ENCODE data around the gene ERICH4. TPM values are rescaled to one million over a fixed set of nuclear protein-coding genes. Genes with fewer than 3 reads are reported as not detected.

The ERICH4 gene
- total and polyA plus RNA-seq, 2 donors (not counting 1 experiment from before 2014, with no cell fraction given), result not detected

DNA sequence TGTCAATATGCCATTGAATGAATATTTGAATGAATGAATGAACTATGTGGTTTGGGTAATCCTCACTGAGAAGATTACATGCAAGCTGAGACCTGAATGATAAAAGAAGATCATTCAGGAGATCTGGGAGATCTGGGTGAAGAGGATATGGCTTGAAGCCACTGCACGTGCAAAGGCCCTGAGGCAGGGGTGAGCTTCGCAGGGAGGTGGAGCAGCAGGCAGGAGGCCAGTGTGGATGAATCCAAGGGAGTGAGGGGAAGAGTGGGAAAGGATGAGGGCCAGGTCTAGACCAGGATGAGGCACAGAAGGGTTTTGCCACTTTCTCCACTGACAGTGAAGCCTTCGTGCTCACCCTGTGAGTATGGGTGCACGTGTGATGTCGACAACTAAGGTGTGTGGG lies 49.9 kb downstream of the ERICH4 start:
- Histone ChIP-seq H3K4me1 (ENCODE audit: control insufficient read depth in 2 of 2, insufficient read depth in 2 of 2, low read length in 2 of 2) (peaks cover 0 to 7% of the 10 kb centered on the region in 2 donors), H3K9me3 (ENCODE audit: control extremely low read depth in 1 of 3, control insufficient read depth in 2 of 3, insufficient read depth in 1 of 3, low read length in 2 of 3) (peaks cover 0 to 3% (median 0%) of the 10 kb centered on the region in 3 donors), H3K27ac (ENCODE audit: low read length in 2 of 2) (no peak overlapping the region), H3K79me2 (ENCODE audit: control insufficient read depth, insufficient read depth, low read length) (no peaks in the 10 kb centered on the region), H3K4me2 (replicated peaks; ENCODE audit: low read depth, low read length, poor library complexity, severe bottlenecking) (no peak overlapping the region), H3K36me3 (replicated peaks in 1 of 2; ENCODE audit: control extremely low read depth in 1 of 2, control insufficient read depth in 1 of 2, extremely low read depth in 1 of 2, insufficient read depth in 2 of 2, low read length in 1 of 2) (no peaks in the 10 kb centered on the region), H3K9ac (ENCODE audit: low read length) (no peak overlapping the region), H4K20me1 (ENCODE audit: control insufficient read depth, insufficient read depth, low read length, poor library complexity, severe bottlenecking) (no peaks in the 10 kb centered on the region), H3K27me3 (replicated peaks in 1 of 4; ENCODE audit: control extremely low read depth in 1 of 4, control insufficient read depth in 3 of 4, insufficient read depth in 4 of 4, low read length in 3 of 4) (peaks cover 0 to 3% (median 0%) of the 10 kb centered on the region in 4 experiments), H2AFZ (ENCODE audit: insufficient read depth, low read depth, low read length, poor library complexity, severe bottlenecking) (no peak overlapping the region), H3K4me3 (ENCODE audit: control extremely low read depth in 1 of 5, extremely low read depth in 1 of 5, insufficient read depth in 1 of 5, low read depth in 2 of 5, low read length in 4 of 5) (no peak overlapping the region)
- ATAC-seq (ENCODE audit: low read depth) (no peak), DNase-seq (no peak)
- no peak overlapping the region for H3K4me3 Mint-ChIP-seq
- 91% methylated on average over 2 of the region's 5 CpGs for WGBS (ENCODE audit: insufficient coverage)
- H3K4me1 Mint-ChIP-seq, result peaks cover 6% of the 10 kb centered on the region
- CTCF ChIA-PET, result no interaction called here
- peaks cover 2% of the 10 kb centered on the region for H3K9me3 Mint-ChIP-seq (ENCODE audit: insufficient read depth)
- POLR2A ChIA-PET, result no interaction called here
- intact Hi-C loops (cut with micrococcal nuclease), result no loop called here
- no peak for TF ChIP-seq EZH2 (IDR thresholded peaks at IDR 0.05; ENCODE audit: borderline replicate concordance, insufficient read depth, low read depth, low read length, poor library complexity, severe bottlenecking)
- TF ChIP-seq, protein P1, sequence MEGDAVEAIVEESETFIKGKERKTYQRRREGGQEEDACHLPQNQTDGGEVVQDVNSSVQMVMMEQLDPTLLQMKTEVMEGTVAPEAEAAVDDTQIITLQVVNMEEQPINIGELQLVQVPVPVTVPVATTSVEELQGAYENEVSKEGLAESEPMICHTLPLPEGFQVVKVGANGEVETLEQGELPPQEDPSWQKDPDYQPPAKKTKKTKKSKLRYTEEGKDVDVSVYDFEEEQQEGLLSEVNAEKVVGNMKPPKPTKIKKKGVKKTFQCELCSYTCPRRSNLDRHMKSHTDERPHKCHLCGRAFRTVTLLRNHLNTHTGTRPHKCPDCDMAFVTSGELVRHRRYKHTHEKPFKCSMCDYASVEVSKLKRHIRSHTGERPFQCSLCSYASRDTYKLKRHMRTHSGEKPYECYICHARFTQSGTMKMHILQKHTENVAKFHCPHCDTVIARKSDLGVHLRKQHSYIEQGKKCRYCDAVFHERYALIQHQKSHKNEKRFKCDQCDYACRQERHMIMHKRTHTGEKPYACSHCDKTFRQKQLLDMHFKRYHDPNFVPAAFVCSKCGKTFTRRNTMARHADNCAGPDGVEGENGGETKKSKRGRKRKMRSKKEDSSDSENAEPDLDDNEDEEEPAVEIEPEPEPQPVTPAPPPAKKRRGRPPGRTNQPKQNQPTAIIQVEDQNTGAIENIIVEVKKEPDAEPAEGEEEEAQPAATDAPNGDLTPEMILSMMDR (IDR thresholded peaks at IDR 0.05), result no peak
- H3K27ac Mint-ChIP-seq, result no peak overlapping the region
- H3K27me3 Mint-ChIP-seq, result peaks cover 7% of the 10 kb centered on the region

Small RNA genes within 50 kb of the gene (small RNA-seq; reads per million reads assigned to genes)
- not detected for gene RF00017 (ENCODE audit: insufficient read length, low read depth, low replicate concordance)

Other genes starting within 250 kb of the ERICH4 start
- not detected in 2 replicates for gene CYP2S1, start 249.9 kb upstream of the ERICH4 start, total RNA-seq
- gene CYP2S1, start 249.9 kb upstream of the ERICH4 start, polyA plus RNA-seq, result 0.09 and 0.12 TPM in 2 replicates
- not detected in 2 replicates for gene AXL, start 223.9 kb upstream of the ERICH4 start, total RNA-seq
- not detected in 2 replicates for gene AXL, start 223.9 kb upstream of the ERICH4 start, polyA plus RNA-seq
- 273 and 274 TPM in 2 replicates for gene HNRNPUL1, start 178.8 kb upstream of the ERICH4 start, total RNA-seq
- gene HNRNPUL1, start 178.8 kb upstream of the ERICH4 start, polyA plus RNA-seq, result 47.2 and 60.7 TPM in 2 replicates
- 68.3 and 78.3 TPM in 2 replicates for gene CCDC97, start 133.0 kb upstream of the ERICH4 start, total RNA-seq
- gene CCDC97, start 133.0 kb upstream of the ERICH4 start, polyA plus RNA-seq, result 9.9 and 16.3 TPM in 2 replicates
- gene TGFB1, start 89.2 kb upstream of the ERICH4 start, total RNA-seq, result 120 TPM in 2 replicates
- gene TGFB1, start 89.2 kb upstream of the ERICH4 start, polyA plus RNA-seq, result 107 and 109 TPM in 2 replicates
- 17.5 and 17.8 TPM in 2 replicates for gene B9D2, start 79.0 kb upstream of the ERICH4 start, total RNA-seq
- 9.9 and 19.4 TPM in 2 replicates for gene B9D2, start 79.0 kb upstream of the ERICH4 start, polyA plus RNA-seq
- gene TMEM91, start 66.6 kb upstream of the ERICH4 start, total RNA-seq, result 7.1 and 11.8 TPM in 2 replicates
- 6.3 and 8.0 TPM in 2 replicates for gene TMEM91, start 66.6 kb upstream of the ERICH4 start, polyA plus RNA-seq
- 14.1 and 16.1 TPM in 2 replicates for gene EXOSC5, start 45.8 kb upstream of the ERICH4 start, total RNA-seq
- gene EXOSC5, start 45.8 kb upstream of the ERICH4 start, polyA plus RNA-seq, result 19.6 and 41.4 TPM in 2 replicates
- 20.6 and 25.2 TPM in 2 replicates for gene BCKDHA, start 45.3 kb upstream of the ERICH4 start, total RNA-seq
- 24.2 and 39.7 TPM in 2 replicates for gene BCKDHA, start 45.3 kb upstream of the ERICH4 start, polyA plus RNA-seq
- 0.22 and 0.27 TPM in 2 replicates for gene B3GNT8, start 15.8 kb upstream of the ERICH4 start, total RNA-seq
- gene B3GNT8, start 15.8 kb upstream of the ERICH4 start, polyA plus RNA-seq, result 0.06 TPM in 1 of 2 replicates, not detected in the other
- gene DMAC2, start 3.2 kb upstream of the ERICH4 start, total RNA-seq, result 31.6 and 31.8 TPM in 2 replicates
- gene DMAC2, start 3.2 kb upstream of the ERICH4 start, polyA plus RNA-seq, result 32.7 and 41.7 TPM in 2 replicates
- gene CEACAM21, start 133.0 kb downstream of the ERICH4 start, total RNA-seq, result 18.9 and 19.3 TPM in 2 replicates
- gene CEACAM21, start 133.0 kb downstream of the ERICH4 start, polyA plus RNA-seq, result 18.7 and 27.3 TPM in 2 replicates
- not detected in 2 replicates for gene CEACAM4, start 183.9 kb downstream of the ERICH4 start, total RNA-seq
- gene CEACAM4, start 183.9 kb downstream of the ERICH4 start, polyA plus RNA-seq, result 0.34 TPM in 1 of 2 replicates, not detected in the other
- not detected in 2 replicates for gene CEACAM7, start 245.1 kb downstream of the ERICH4 start, total RNA-seq
- gene CEACAM7, start 245.1 kb downstream of the ERICH4 start, polyA plus RNA-seq, result not detected in 2 replicates

All from B cell (primary cell).